ENCODE measurements around the gene PLA2G4B.

The PLA2G4B gene

GRCh38 chr15:41876007-41876406 is 37.4 kb downstream of the PLA2G4B start:
- no peak for TF ChIP-seq CTCF (IDR thresholded peaks at IDR 0.05; ENCODE audit: borderline replicate concordance, insufficient read depth, low read depth, low read length)
- no peak overlapping the region for H3K4me3 ChIP-seq (ENCODE audit: low read depth, low read length)

GRCh38 chr15:41876689-41877088 is 38.0 kb downstream of the PLA2G4B start:
- no peak for TF ChIP-seq CTCF (IDR thresholded peaks at IDR 0.05; ENCODE audit: borderline replicate concordance, insufficient read depth, low read depth, low read length)

GRCh38 chr15:41877631-41878354 is 39.1 kb downstream of the PLA2G4B start:
- TF ChIP-seq CTCF (IDR thresholded peaks at IDR 0.05; ENCODE audit: borderline replicate concordance, insufficient read depth, low read depth, low read length) = no peak
- no peak overlapping the region for H3K4me3 ChIP-seq (ENCODE audit: low read depth, low read length)

More at GRCh38 chr15:41876689-41877088, 38.0 kb downstream of the PLA2G4B start:
- H3K4me3 ChIP-seq (ENCODE audit: low read depth, low read length) = no peak overlapping the region

GRCh38 chr15:41878355-41878699 is 39.7 kb downstream of the PLA2G4B start:
- no peak for TF ChIP-seq CTCF (IDR thresholded peaks at IDR 0.05; ENCODE audit: borderline replicate concordance, insufficient read depth, low read depth, low read length)

GRCh38 chr15:41879321-41879845 is 40.7 kb downstream of the PLA2G4B start:
- no peak for TF ChIP-seq CTCF (IDR thresholded peaks at IDR 0.05; ENCODE audit: borderline replicate concordance, insufficient read depth, low read depth, low read length)
- H3K4me3 ChIP-seq (ENCODE audit: low read depth, low read length) = no peak overlapping the region

More at GRCh38 chr15:41878355-41878699, 39.7 kb downstream of the PLA2G4B start:
- no peak overlapping the region for H3K4me3 ChIP-seq (ENCODE audit: low read depth, low read length)

GRCh38 chr15:41880156-41880877 is 41.7 kb downstream of the PLA2G4B start:
- no peak overlapping the region for H3K4me3 ChIP-seq (ENCODE audit: low read depth, low read length)
- no peak for TF ChIP-seq CTCF (IDR thresholded peaks at IDR 0.05; ENCODE audit: borderline replicate concordance, insufficient read depth, low read depth, low read length)
